ENCODE results near the gene BNIPL. TPM values are rescaled to one million over a fixed set of nuclear protein-coding genes. Genes with fewer than 3 reads are reported as not detected.

BNIPL gene
- polyA plus RNA-seq, 1 donor (not counting 4 experiments of a cell fraction or from before 2014, with no cell fraction given): 9.8 TPM

DNA sequence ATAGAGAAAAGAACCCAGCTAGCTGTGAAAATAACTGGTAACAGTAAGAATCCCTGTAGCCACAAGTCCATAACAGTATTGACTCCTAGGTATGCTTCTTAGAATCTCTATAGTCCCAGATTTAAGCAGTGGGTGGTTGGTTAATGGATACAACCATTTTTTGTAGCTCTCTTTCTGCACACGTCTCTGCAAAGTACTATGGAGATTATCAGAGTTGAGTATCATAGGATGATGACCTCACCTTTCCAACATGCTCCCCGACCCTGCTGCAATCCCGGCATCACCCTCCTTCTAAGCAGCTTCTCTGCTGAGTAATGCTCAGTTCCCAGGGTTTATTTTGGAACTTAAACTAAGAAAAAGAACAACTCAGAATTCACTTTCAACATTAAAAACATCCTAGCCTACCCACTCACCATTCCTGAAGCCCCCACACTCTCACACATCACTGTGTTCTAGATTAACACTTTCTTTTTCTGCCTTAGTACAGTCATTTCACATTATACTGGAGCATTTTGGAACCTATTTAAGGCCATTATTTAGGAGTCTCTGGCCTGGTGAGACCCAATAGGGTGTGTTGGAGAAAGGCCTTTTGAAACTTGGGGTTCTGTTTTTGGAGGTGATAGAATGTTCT is 26.5 kb downstream of the BNIPL start:
- H4K20me1 ChIP-seq (ENCODE audit: control insufficient read depth, extremely low read depth, insufficient read depth, low read length): peaks cover 8% of the 10 kb centered on the region
- peak overlapping the region; percentile 81 for H2AFZ ChIP-seq (ENCODE audit: control insufficient read depth, low read length)
- FAIRE-seq (no peak), DNase-seq (ENCODE audit: low read depth, low spot score) (no peak)
- H3K27me3 ChIP-seq (ENCODE audit: control insufficient read depth, extremely low read depth, insufficient read depth, low read length): no peaks in the 10 kb centered on the region
- no peak for TF ChIP-seq EZH2 (IDR thresholded peaks at IDR 0.05; ENCODE audit: low read length)
- TF ChIP-seq, protein P1, sequence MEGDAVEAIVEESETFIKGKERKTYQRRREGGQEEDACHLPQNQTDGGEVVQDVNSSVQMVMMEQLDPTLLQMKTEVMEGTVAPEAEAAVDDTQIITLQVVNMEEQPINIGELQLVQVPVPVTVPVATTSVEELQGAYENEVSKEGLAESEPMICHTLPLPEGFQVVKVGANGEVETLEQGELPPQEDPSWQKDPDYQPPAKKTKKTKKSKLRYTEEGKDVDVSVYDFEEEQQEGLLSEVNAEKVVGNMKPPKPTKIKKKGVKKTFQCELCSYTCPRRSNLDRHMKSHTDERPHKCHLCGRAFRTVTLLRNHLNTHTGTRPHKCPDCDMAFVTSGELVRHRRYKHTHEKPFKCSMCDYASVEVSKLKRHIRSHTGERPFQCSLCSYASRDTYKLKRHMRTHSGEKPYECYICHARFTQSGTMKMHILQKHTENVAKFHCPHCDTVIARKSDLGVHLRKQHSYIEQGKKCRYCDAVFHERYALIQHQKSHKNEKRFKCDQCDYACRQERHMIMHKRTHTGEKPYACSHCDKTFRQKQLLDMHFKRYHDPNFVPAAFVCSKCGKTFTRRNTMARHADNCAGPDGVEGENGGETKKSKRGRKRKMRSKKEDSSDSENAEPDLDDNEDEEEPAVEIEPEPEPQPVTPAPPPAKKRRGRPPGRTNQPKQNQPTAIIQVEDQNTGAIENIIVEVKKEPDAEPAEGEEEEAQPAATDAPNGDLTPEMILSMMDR (optimal IDR thresholded peaks at IDR 0.05 in 1 of 3, IDR thresholded peaks at IDR 0.05 in 1 of 3, conservative IDR thresholded peaks at IDR 0.05 in 1 of 3; ENCODE audit: extremely low read depth in 1 of 3, insufficient read depth in 2 of 3, low read length in 3 of 3): no peak
- peak overlapping the region; percentile 68 for H3K9ac ChIP-seq (ENCODE audit: control insufficient read depth, extremely low read depth, insufficient read depth, low read length)
- H3K9me1 ChIP-seq (ENCODE audit: control insufficient read depth, extremely low read depth, insufficient read depth, low read length): peaks cover 3% of the 10 kb centered on the region
- peak overlapping the region; percentile 56 for H3K4me2 ChIP-seq (ENCODE audit: control insufficient read depth, extremely low read depth, insufficient read depth, low read depth, low read length)
- no peaks in the 10 kb centered on the region for H3K9me3 ChIP-seq (ENCODE audit: control insufficient read depth, low read depth, low read length)
- H3K27ac ChIP-seq (ENCODE audit: control insufficient read depth, insufficient read depth, low read length): peak overlapping the region; percentile 78
- dilution Hi-C loops (cut with MboI; ENCODE audit: extremely low pct_ligation_motif_present, low sequenced_read_pairs): no loop called here
- peaks cover 31% of the 10 kb centered on the region for H3K4me1 ChIP-seq (ENCODE audit: control insufficient read depth, extremely low read depth, insufficient read depth, low read length)
- peaks cover 3 to 7% of the 10 kb centered on the region in 2 experiments for H3K36me3 ChIP-seq (ENCODE audit: control insufficient read depth in 2 of 2, extremely low read depth in 1 of 2, insufficient read depth in 2 of 2, low read length in 2 of 2)
- peaks cover 33% of the 10 kb centered on the region for H3K79me2 ChIP-seq (ENCODE audit: control insufficient read depth, insufficient read depth, low read length)
- H3K4me3 ChIP-seq (ENCODE audit: control insufficient read depth in 2 of 3, extremely low read depth in 1 of 3, insufficient read depth in 2 of 3, low read depth in 1 of 3, low read length in 3 of 3): no peak overlapping the region

DNA sequence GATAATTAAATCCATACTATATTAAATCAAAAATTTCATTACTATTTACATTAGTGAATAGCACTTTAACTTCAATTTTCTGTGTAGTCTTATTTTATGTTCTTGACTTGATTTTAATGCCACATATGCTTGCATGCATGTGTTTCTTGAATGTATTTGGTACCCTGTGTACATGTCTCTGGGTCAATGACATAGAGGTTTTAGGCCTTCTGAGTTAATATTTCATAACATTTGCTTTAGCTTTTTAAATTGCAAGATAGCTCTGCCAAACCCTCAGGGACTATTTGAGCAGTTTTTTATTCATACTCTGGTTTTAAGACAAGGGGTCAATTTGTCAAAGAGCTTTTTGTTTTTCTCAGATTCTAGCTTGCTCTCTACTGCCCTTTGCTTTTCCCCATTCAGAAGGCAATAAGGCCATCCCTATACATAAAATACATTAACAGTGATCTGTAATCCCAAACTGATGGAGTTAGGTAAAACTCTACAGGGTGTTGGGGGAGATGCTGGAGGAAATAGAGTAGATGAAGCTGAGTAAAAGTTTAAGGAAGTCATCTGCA is 28.8 kb downstream of the BNIPL start:
- Histone ChIP-seq H3K4me1 (ENCODE audit: control insufficient read depth, extremely low read depth, insufficient read depth, low read length) (peaks cover 19% of the 10 kb centered on the region), H4K20me1 (ENCODE audit: control insufficient read depth, extremely low read depth, insufficient read depth, low read length) (no peaks in the 10 kb centered on the region), H3K4me2 (ENCODE audit: control insufficient read depth, extremely low read depth, insufficient read depth, low read depth, low read length) (no peak overlapping the region), H3K4me3 (ENCODE audit: control insufficient read depth in 2 of 3, extremely low read depth in 1 of 3, insufficient read depth in 2 of 3, low read depth in 1 of 3, low read length in 3 of 3) (no peak overlapping the region), H3K9me3 (ENCODE audit: control insufficient read depth, low read depth, low read length) (no peaks in the 10 kb centered on the region), H2AFZ (ENCODE audit: control insufficient read depth, low read length) (no peak overlapping the region), H3K79me2 (ENCODE audit: control insufficient read depth, insufficient read depth, low read length) (peaks cover 13% of the 10 kb centered on the region), H3K27ac (ENCODE audit: control insufficient read depth, insufficient read depth, low read length) (no peak overlapping the region), H3K9me1 (ENCODE audit: control insufficient read depth, extremely low read depth, insufficient read depth, low read length) (no peaks in the 10 kb centered on the region), H3K9ac (ENCODE audit: control insufficient read depth, extremely low read depth, insufficient read depth, low read length) (no peak overlapping the region), H3K27me3 (ENCODE audit: control insufficient read depth, extremely low read depth, insufficient read depth, low read length) (no peaks in the 10 kb centered on the region), H3K36me3 (ENCODE audit: control insufficient read depth in 2 of 2, extremely low read depth in 1 of 2, insufficient read depth in 2 of 2, low read length in 2 of 2) (peaks cover 0 to 2% of the 10 kb centered on the region in 2 experiments)
- TF ChIP-seq EZH2 (IDR thresholded peaks at IDR 0.05; ENCODE audit: low read length): no peak
- TF ChIP-seq, protein P1 (optimal IDR thresholded peaks at IDR 0.05 in 1 of 3, IDR thresholded peaks at IDR 0.05 in 1 of 3, conservative IDR thresholded peaks at IDR 0.05 in 1 of 3; ENCODE audit: extremely low read depth in 1 of 3, insufficient read depth in 2 of 3, low read length in 3 of 3): no peak
- no peak for DNase-seq (ENCODE audit: low read depth, low spot score)
- dilution Hi-C loops (cut with MboI; ENCODE audit: extremely low pct_ligation_motif_present, low sequenced_read_pairs): no loop called here
- no peak for FAIRE-seq

All from keratinocyte (primary cell).